GM21515 (cell line): ENCODE measurements around the gene PRICKLE2.

Source experiments
- ATAC-seq: cut with Tn5 transposase; IDR thresholded peaks from one replicate; pipeline ENCODE4 v1.9.1; 2021; ENCODE audit not compliant: unreplicated experiment

Gene PRICKLE2

DNA sequence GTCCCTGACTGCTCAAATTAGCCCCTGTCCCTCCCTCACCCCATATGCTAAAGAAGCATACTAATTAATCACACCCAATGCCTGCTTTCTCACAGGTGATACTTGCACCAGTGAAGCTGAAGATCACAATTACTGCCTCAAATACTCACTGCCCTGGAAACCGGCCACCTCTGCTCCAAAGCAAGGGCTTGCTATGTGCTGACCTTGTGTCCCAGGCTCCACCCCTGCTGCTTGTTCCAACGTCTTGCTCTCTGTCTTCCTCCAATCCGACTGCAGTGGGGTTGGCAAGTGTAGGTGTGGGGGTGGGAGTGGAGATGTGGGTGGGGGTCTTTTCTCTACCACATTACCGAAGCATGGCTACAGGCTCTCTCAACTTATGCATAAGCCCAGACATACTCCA lies 146.3 kb downstream of the PRICKLE2 start:
- no peak for ATAC-seq

DNA sequence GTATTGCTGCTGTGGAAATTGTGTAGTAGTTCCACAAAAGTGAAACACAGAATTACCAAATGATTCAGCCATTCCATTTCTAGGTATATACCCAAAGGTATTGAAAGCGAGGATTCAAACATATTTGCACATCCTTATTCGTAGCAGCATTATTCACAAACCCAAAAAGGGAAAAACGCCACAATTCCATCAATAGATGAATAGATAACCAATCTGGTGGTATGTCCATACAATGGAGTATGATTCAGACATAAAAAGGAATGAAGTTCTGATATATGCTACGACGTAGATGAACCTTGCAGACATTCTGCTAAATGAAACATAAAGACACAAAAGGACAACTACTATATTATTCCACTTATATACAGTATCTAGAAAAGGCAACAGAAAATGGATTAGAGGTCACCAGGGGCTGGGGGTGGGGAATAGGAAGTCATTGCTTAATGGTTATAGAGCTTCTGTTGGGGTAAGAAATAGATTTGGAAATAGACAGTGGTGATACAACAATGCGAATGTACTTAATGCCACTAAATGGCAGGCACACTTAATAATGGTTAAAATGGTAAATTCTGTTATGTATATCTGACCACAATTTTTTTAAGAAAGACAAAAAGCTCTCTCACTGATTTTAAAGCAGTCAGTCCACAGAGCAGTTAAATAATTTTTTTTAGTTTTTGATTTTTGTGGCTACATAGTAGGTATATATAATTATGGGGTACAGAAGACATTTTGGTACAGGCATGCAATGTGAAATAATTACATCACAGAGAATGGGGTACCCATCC lies 150.2 kb downstream of the PRICKLE2 start:
- ATAC-seq, result no peak

DNA sequence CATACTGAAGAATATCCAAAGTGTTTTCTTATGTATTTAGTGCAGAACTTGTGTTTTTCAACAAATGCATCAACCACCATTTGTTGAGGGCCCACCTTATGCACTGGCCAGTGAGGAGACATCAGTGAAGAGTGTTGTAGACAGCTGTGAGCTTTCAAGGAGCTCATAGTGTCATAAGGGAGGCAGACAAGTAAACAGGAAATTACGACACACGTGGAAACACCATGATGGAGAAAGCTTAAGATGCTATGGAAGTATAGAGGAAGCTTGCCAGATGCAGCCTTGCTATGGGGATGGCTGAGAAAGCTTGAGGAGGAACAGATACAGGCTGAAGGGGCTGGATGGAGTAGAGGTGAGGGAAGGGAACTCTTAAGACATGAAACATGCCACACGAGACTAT lies 151.2 kb downstream of the PRICKLE2 start:
- ATAC-seq, result no peak

DNA sequence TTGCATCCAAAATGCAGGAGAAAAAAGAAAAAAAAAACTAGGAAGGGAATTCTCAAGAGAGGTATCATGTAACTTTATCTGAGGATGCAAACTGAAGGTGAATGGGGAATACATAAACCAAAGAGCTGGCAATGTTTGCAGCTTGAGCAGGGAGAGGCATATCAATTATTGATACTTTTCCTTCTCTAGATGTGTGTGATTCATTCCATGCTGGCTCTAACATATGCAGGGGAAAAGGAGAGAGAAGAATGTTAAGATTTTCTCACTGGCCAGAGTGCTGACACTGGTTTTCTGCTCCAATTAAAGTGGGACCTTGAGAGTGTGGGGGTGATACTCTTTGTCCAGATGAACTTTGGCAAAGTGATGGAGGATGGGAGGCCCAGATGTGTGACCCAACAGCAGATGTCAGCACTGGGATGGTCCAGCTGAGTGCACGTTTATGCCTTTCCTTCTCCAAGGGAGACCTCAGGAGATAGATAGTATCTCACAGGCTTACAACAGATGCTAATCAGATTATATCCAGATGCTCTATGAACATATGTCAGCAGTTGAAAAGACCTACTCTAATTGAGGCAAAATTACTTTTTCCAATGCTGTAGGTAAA lies 152.0 kb downstream of the PRICKLE2 start:
- no peak for ATAC-seq

DNA sequence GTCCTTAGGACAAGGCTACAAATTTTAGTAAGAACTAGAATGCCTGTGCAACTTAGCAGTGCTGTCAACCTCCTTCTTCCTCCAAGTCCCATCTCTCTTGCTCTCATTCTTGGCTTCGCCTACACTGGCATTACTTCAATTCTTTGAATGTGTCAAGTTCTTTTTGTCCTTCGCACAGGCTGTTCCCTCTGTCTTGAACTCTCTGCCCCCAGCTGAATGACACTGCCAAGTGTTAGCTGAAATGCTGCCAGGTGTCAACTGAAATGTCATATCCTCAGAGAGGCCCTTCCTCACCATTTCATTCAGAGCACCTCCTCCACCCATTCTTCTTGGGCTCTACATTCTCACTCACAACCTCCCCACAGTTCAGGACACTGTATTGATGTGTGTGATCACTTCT lies 153.1 kb downstream of the PRICKLE2 start:
- no peak for ATAC-seq

DNA sequence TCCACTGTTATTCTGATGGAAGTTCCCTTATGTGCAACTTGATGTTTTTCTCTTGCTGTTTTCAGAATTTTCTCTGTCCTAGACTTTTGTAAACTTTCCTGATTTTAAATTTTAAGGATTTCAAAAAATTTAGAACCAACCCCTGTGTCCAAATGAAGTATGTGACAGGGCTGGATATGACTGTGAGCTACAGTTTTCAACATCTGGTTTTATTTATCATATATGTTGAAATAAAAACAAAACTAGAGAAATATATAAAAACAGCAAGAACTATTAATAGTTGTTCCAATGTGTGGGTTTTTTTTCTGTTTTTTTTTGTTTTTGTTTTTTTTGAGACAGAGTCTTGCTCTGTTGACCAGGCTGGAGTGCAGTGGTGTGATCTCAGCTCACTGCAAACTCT lies 154.6 kb downstream of the PRICKLE2 start:
- no peak for ATAC-seq

DNA sequence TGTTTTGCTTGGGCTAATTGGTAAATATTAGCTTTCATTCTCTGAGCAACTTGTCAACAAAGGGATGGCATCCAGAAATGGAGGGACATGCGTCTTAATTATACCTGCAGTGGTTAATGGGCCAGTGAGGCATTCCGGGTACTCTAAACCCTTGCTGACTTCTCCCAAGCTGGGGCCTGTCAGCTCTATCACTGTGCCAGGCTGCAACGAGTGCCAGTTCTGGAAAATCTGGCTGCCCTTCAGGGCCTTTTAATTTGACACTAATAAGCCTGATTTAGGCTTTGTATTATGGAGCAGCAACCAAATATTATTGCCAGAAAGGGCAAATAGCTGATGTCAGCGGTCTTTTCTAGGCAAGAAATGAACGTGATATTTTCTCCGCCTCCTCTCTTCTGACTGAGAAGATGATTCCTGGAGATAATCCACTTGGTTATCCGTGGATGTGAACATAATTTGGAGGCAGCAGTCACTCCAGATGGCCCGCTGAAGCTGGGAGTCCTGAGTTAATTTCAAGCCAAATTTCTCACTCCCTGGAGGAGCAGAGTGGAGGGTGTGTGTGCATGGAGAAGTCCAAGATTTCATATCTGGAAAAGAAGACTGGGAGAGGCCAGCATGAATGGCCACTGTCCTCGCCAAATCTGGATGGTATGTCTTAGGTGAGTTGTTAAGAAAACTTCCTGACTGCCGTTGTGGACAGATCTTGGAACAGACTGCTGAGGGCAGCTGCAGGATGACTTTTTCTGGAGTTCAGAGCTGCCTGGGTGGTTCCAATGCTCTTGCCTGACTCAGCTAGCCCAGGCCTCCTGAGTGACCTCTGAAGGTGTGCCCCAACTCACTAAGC lies 157.5 kb downstream of the PRICKLE2 start:
- no peak for ATAC-seq

DNA sequence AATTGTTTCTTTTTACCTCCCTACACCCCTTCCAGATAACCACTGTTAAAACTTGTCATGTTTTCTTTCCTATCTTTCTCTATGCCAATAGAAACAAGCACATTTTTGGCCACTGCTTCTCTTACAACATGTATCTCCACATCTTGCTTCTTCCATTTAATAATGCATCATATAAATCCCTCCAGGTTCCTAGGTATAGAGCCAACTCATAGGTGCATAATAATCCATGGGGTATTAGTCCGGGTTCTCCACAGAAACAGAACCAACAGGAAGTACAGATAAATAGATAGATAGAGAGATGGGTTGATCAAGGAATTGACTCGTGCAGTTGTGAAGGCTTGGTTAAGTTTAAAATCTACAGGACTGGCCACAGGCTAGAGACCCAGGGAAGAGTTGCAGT lies 160.5 kb downstream of the PRICKLE2 start:
- no peak for ATAC-seq

DNA sequence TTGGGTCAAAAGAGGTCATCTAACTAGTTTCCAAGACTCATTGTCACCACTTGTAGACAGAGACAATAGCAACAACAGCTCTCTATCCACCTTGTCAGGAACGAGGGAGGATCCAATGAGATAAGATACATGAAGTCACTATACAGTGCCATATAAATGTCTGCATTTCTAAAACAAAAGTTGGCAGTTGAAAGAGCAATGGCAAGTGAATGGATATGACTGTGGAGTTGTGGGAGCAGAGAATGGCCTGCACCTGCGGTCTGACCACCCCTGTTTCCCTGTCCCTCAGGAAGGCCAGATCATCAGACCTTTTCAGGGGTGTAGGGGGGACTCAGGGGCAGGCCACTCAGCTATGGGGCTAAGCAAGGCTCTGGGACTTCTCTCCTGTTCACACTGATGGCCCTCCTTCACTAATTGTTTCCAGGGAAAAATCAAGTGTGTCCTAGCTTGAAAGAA lies 161.3 kb downstream of the PRICKLE2 start:
- ATAC-seq, result no peak

DNA sequence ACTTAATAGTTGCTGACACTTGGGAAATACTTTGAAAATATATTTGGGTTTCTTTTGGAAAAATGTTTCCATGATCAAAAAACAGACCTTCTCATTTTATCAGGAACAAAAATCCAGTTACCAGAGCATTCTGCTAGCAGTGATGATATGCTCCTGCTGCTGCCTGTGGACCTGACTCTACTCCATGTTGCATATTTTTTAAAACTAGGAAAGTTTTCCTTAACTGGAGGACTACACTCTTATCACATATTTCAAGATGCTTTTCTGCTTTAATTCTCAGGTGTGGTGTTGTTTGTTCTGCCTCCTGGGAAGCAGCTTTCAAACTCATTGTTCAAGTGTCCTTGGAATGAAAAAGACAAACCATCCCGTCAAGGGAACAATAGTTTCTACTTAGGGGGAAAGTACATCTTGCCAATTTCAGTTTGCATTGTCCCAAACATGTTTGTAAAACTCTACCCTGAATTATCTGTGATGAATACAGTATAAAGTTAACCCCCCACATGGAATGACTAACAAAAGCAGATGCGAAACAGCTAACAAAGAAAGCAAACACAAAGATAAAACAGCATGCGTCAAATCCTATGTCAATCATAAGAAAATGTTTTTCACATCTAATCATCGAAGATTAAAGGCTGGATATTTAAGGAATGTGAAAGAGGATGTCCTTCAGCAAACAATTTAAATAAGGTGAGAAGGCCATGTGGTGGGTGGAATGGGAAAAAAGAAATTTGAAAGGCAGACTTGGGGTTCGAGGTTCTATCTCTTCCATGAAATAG lies 161.9 kb downstream of the PRICKLE2 start:
- no peak for ATAC-seq

DNA sequence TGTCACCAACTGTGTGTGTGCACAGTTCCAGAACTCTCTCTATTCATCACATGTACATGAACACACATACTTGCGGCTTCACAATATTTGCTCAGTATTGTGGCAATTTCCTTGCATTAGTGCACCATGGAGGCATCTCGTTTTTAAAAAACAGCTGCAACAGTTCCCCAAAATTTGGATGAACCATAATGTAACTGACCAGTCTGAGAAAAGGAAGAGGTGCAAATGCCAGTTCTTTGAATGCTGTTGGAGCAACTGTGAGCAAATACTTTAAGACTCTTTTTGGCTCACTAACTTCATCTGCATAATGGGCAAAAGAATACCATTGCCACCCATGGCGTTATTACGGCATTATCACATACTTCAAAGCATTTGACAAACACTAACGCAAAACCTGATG lies 163.6 kb downstream of the PRICKLE2 start:
- ATAC-seq, result no peak

DNA sequence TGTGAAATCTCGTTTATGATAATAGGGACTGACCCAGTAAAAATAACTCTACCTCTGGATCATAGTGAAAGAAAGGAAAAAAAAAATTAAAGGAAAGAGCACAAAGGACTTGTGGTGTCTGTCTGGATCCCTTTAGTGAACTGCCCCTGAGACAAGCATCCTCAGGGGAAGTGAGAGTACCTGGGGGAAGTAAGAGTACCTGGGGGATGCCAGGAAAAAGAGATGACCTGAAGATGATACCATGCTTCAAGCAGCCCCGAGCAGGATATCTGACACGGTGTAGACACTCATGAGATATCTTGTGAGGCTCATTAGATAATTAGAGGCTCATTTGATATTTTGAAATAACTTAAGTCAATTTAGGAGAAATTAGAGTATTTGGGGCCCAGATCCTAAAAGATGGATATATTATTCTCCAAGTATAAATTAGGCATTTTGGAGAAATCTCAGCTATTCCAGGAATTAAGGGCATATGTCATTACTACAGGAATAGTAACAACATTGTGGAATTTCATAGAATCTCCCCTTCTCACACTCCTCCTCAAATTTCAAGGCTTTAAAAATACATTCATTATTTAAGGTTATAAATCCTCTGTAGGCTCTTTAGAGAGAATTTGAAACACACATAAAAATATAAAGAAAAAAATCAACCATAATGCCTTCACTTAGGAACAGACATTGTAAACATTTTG lies 165.6 kb downstream of the PRICKLE2 start:
- ATAC-seq, result no peak

DNA sequence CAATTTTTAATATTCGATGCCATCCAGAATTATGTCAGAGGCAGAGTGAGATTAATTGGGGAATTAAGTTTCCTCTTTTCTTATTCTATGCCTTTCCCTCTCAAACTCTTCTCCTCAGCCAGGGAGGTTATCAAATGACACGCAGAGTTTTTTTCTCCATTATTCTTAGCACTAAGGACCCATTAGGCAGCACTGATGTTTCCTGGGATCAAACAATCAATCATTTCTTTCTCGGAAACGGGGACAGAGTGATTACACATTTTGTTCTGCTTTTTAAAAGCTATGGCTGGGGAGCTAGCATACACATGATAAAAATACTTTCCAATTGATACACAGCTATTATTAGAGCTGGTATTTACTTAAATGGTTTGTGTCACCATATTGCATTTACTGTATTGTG lies 166.7 kb downstream of the PRICKLE2 start:
- no peak for ATAC-seq

DNA sequence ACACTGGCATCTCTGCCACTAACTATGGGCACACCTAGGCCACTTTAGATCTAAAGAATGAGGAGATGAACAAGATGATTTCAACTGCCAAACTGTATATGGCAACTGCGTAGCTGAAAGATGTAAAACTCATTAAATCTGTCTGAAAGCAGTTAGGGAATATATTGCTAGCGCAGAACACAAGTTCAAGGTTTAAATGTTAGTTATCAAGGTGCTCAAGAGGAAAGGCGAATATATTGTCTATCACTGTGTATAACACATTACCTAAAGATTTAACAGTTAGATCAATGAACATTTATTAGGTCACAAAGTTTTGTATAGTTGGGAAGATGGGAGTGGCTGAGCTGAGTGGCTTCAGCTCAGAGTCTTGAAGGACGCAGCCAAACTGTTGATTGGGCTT lies 168.0 kb downstream of the PRICKLE2 start:
- ATAC-seq, result no peak

DNA sequence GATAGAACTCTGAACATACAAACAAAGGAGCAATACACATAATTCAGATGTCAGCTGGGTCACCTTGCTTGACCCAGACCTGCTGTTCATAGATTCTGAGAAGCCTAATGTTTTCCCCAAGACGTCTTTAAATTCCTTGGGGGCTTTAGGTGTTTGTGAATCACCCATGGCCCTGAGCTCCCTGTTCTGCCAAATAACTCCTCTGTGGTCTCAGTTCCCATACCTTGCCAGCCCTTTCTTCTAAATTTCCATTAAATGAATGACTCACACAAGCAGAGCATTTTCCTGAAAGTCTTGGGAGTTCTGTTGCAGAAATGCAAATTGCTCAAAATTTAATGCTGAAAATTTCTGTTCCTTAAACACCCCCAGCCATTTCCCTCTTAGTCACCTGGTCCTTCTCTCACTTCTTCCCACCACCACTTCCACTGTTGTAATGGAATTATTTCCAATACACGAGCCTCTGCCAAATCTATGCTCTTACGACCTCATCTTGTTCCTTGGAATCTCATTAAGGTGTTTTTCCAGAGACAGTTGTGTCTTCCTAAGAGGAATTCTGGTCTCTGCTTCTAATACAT lies 168.6 kb downstream of the PRICKLE2 start:
- ATAC-seq, result no peak

DNA sequence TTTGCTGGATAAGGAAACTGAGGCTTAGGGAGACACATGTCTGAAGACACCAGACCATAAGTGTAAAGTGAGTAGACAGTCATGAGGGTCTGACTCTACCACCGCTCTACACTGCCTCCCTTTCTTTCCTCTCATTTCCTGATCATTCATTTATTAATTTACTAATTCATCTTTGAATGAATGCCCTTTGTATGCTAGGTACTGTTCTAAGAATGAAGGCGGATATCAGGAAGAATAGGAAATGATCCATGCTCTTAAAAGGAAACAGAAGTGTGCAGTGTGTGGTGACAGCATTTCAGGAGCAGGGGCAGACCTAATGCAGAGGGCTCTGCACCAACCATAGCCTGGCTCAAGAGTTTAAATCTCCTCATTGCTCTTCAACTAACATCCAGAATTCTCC lies 170.2 kb downstream of the PRICKLE2 start:
- ATAC-seq, result no peak

DNA sequence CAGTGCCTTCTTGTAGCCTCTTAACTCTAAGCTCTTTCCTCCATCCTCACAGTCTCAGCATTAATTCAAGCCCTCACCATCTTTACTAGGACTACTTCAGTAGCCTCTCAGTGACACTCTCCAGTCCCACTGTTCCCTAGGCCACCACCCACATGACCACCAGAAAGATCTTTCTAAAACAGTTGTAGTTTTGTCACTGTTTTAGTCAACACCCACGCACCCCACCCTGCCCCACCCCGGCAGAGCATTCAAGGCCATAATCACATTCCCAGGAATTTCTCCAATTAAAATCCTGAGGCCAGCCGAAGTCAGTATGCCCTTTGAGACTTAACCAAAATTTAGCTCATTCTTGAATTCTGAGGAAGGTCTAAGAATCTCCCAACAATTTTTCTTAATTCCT lies 170.8 kb downstream of the PRICKLE2 start:
- ATAC-seq, result no peak

DNA sequence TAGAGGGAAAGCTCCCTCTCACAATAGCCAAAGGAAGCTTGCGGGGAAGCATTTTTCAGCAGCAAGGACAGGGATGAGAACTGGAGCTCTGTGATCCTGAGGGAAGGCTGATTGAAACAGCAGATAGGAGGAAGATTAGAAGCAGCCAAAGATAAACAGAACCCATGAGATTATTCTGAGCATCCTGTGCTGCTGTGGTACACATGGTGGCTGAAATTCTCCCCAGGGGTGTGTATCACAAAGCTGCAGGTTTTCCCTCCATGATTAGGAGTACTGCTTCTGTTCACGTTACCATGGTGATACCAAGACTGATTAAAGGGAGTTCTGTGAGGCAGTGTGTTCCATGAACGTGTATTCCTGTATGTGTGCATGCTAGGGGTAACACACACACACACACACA lies 171.7 kb downstream of the PRICKLE2 start:
- ATAC-seq, result no peak

DNA sequence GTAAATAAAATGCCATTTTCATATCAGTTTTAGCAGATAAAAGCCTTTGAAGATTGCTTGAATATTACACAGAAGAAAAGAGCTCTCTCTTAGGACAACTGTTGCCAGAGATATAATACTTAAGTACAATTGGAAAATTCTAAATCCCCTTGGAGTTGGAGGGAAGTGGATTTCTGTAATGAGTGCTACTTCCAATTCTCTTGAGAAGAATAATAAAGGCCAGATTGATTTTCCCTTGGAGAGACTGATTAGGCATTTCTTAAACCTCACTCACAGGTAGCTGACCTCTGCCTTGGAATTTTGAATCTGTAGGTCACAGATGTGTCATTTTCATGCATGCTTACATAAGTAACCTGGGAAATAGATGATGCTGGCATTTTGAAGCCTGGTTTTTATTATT lies 172.1 kb downstream of the PRICKLE2 start:
- ATAC-seq, result no peak

DNA sequence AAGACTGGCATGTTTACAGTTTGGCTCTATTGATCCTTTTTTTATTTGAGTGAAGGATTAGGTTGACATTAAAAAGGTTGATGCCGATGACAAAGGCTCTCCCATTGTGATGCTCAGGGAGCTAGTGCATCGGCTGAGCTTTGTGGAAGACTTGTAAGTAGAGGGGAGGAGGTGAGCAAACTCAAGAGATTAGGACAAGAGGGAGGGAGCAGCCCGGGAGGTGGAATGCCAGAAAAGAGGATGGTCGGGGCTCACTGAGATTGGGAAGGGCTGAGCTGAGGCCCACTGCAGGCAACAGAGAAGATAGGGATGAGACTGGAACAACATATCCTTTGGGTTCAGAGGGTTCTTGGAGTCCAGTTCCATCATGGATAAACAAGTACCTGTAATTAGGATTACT lies 175.4 kb downstream of the PRICKLE2 start:
- no peak for ATAC-seq
